ENCODE measurements around the gene SLC41A2.

DNA sequence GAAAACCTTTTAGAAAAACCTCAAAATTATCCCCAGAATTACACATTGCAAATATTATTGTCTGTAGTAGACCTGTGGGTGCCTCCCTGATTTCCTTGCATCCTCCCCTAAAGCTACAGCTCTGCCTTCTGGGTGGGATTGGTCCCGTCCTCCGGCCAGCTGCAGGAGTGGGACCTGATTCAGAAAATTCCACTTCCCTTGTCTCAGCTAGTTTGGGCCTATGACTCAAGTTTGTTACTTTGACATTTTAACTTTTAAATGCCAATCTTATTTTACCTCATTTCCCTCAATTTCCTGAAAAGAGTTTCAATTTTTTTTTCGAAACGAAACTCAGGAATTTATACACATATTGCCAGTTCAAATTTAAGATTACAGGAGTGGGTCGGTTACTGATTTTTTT is 13.2 kb upstream of the SLC41A2 start:
- TF ChIP-seq, protein P1, sequence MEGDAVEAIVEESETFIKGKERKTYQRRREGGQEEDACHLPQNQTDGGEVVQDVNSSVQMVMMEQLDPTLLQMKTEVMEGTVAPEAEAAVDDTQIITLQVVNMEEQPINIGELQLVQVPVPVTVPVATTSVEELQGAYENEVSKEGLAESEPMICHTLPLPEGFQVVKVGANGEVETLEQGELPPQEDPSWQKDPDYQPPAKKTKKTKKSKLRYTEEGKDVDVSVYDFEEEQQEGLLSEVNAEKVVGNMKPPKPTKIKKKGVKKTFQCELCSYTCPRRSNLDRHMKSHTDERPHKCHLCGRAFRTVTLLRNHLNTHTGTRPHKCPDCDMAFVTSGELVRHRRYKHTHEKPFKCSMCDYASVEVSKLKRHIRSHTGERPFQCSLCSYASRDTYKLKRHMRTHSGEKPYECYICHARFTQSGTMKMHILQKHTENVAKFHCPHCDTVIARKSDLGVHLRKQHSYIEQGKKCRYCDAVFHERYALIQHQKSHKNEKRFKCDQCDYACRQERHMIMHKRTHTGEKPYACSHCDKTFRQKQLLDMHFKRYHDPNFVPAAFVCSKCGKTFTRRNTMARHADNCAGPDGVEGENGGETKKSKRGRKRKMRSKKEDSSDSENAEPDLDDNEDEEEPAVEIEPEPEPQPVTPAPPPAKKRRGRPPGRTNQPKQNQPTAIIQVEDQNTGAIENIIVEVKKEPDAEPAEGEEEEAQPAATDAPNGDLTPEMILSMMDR (IDR thresholded peaks at IDR 0.05 in 8 of 11, conservative IDR thresholded peaks at IDR 0.05 in 3 of 11), result no peak
- TF ChIP-seq POLR2A (IDR thresholded peaks at IDR 0.05), result no peak

All from spleen (tissue), 7 donors.